GM08714 (cell line): ENCODE data around the gene UBE2G1.
A peak's percentile ranks its signal among the peaks of the same experiment; 100 is the strongest.

Experiments used
- H3K4me3 ChIP-seq: fragments of 200-500 bp; sonication (Bioruptor generic); 2 replicates; pipeline ENCODE4 v1.5.1; 2014; ENCODE audit warnings: mild to moderate bottlenecking, low read length, inconsistent platforms
- ZNF274 ChIP-seq: IDR thresholded peaks from 2 replicates; pipeline ENCODE4 v1.6.1; 2012; ENCODE audit warnings: mild to moderate bottlenecking, low read depth, low read length

Gene UBE2G1

GRCh38 chr17:4366327-4367063, at the start of gene UBE2G1:
Gene UBE2G1 (minus strand): TSS chr17:4366675. CDS start chr17:4366316, 359 bp downstream.
- TF ChIP-seq ZNF274: no peak
- H3K4me3 ChIP-seq: peak within 1 kb of the TSS; percentile 96

- H3K4me3 ChIP-seq: no peak overlapping the region; the same call in 1 of the 2 replicates
- no peak for TF ChIP-seq ZNF274
These were observed 46.7 kb upstream of the UBE2G1 start for GRCh38 chr17:4412933-4413831.

- no peak for TF ChIP-seq ZNF274
- H3K4me3 ChIP-seq: no peak overlapping the region
These were observed 44.7 kb upstream of the UBE2G1 start for GRCh38 chr17:4411201-4411600.

GRCh38 chr17:4409659-4410058, 43.2 kb upstream of the UBE2G1 start:
- TF ChIP-seq ZNF274: no peak
- no peak overlapping the region for H3K4me3 ChIP-seq

GRCh38 chr17:4407851-4408250, 41.4 kb upstream of the UBE2G1 start:
- H3K4me3 ChIP-seq: no peak overlapping the region
- TF ChIP-seq ZNF274: no peak

GRCh38 chr17:4407216-4407615, 40.7 kb upstream of the UBE2G1 start:
- H3K4me3 ChIP-seq: no peak overlapping the region
- TF ChIP-seq ZNF274: no peak

- H3K4me3 ChIP-seq: no peak overlapping the region
- no peak for TF ChIP-seq ZNF274
These were observed 39.9 kb upstream of the UBE2G1 start for GRCh38 chr17:4406386-4406785.

GRCh38 chr17:4405699-4406098, 39.2 kb upstream of the UBE2G1 start:
- TF ChIP-seq ZNF274: no peak
- no peak overlapping the region for H3K4me3 ChIP-seq

GRCh38 chr17:4405038-4405669, 38.7 kb upstream of the UBE2G1 start:
- H3K4me3 ChIP-seq: no peak overlapping the region
- TF ChIP-seq ZNF274: no peak

GRCh38 chr17:4397840-4398239, 31.4 kb upstream of the UBE2G1 start:
- TF ChIP-seq ZNF274: no peak

GRCh38 chr17:4395111-4395478, 28.6 kb upstream of the UBE2G1 start:
- TF ChIP-seq ZNF274: no peak
- H3K4me3 ChIP-seq: no peak overlapping the region

More at GRCh38 chr17:4397840-4398239, 31.4 kb upstream of the UBE2G1 start:
- no peak overlapping the region for H3K4me3 ChIP-seq

GRCh38 chr17:4394208-4395110, 28.0 kb upstream of the UBE2G1 start:
- TF ChIP-seq ZNF274: no peak
- no peak overlapping the region for H3K4me3 ChIP-seq

- no peak overlapping the region for H3K4me3 ChIP-seq
- TF ChIP-seq ZNF274: no peak
These were observed 27.3 kb upstream of the UBE2G1 start for GRCh38 chr17:4393806-4394205.

GRCh38 chr17:4389079-4389478, 22.6 kb upstream of the UBE2G1 start:
- H3K4me3 ChIP-seq: no peak overlapping the region
- no peak for TF ChIP-seq ZNF274

GRCh38 chr17:4387137-4387536, 20.7 kb upstream of the UBE2G1 start:
- TF ChIP-seq ZNF274: no peak
- H3K4me3 ChIP-seq: no peak overlapping the region
